Activated CD4-positive, alpha-beta T cell treated with anti-CD3 and anti-CD28 coated beads, Interleukin-2, amount 10 ng/mL, durations not matched to agents 7 days and 5 days (primary cell): Measurements from ENCODE around the gene USP15. TPM values are rescaled to one million over a fixed set of nuclear protein-coding genes. Genes with fewer than 3 reads are reported as not detected.
A peak's percentile ranks its signal among the peaks of the same experiment; 100 is the strongest.

ENCODE experiments used
- CTCF ChIA-PET: fragments of 350-600 bp; sonication (Branson Sonifier 250); formaldehyde crosslinking; loops from one replicate; lab custom pipeline; 2021; ENCODE audit warnings: antibody characterized with exemption; lab: Charles Lee
- POLR2A ChIA-PET: fragments of 350-600 bp; sonication (Branson Sonifier 250); formaldehyde crosslinking; loops from one replicate; lab custom pipeline; 2021; ENCODE audit warnings: antibody characterized with exemption; lab: Charles Lee
- DNase-seq: peaks from one replicate; pipeline ENCODE4 v3.0.0-alpha.2; 2020
- H3K27ac Mint-ChIP-seq: one replicate; pipeline ENCODE4 v1.8.0; 2021; ENCODE audit warnings: mild to moderate bottlenecking, moderate library complexity, mixed read lengths
- H3K27me3 Mint-ChIP-seq: one replicate; pipeline ENCODE4 v1.8.0; 2021; ENCODE audit warnings: mixed read lengths
- H3K36me3 Mint-ChIP-seq: one replicate; pipeline ENCODE4 v1.8.0; 2021; ENCODE audit warnings: low read depth, mixed read lengths
- H3K4me1 Mint-ChIP-seq: one replicate; pipeline ENCODE4 v1.8.0; 2021; ENCODE audit warnings: mixed read lengths
- H3K4me3 Mint-ChIP-seq: one replicate; pipeline ENCODE4 v1.8.0; 2021; ENCODE audit warnings: mild to moderate bottlenecking, moderate library complexity, mixed read lengths
- H3K9me3 Mint-ChIP-seq: one replicate; pipeline ENCODE4 v1.8.0; 2021; ENCODE audit warnings: mixed read lengths
- total RNA-seq, 2 experiments: library from RNA; stranded (reverse); gene quantifications; one replicate each; pipeline ENCODE4 v1.2.3, GENCODE V29; 2021

USP15 gene
- total RNA-seq, 2 experiments from 2014 or later = 162 to 167 TPM

DNA sequence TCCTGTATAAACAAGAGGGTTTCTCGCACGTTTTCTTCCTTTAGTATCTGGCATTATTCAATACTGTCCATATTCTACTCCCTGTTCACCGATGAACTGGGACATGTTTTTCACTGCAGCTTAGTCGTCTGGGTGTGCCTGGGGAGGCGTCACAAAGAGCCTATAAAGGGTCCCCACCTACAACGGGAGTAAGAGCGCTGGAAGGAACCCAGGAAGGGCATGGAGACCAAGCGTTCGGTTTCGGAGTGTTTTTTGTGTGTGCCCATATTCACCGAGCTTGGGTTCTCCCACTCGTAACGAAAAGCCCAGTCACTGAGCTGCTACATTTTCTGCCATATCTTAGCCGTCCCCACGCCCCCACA lies 592 bp upstream of the USP15 start:
- ChIA-PET POLR2A (interaction anchor here (1.8 kb wide), 1 partner anchor 8 kb away, joined by 15 read pairs; no protein-coding TSS in a partner anchor), CTCF (interaction anchor here (0.7 to 1.8 kb wide), 2 partner anchors 8 to 38 kb away, joined by 3 to 10 read pairs; no protein-coding TSS in a partner anchor)
- no peaks in the 10 kb centered on the region for H3K27me3 Mint-ChIP-seq
- peaks cover 29% of the 10 kb centered on the region for H3K36me3 Mint-ChIP-seq
- H3K27ac Mint-ChIP-seq = peak overlapping the region; percentile 99
- no peaks in the 10 kb centered on the region for H3K9me3 Mint-ChIP-seq
- no peak for DNase-seq
- peak overlapping the region; percentile 97 for H3K4me3 Mint-ChIP-seq
- H3K4me1 Mint-ChIP-seq = peaks cover 45% of the 10 kb centered on the region

DNA sequence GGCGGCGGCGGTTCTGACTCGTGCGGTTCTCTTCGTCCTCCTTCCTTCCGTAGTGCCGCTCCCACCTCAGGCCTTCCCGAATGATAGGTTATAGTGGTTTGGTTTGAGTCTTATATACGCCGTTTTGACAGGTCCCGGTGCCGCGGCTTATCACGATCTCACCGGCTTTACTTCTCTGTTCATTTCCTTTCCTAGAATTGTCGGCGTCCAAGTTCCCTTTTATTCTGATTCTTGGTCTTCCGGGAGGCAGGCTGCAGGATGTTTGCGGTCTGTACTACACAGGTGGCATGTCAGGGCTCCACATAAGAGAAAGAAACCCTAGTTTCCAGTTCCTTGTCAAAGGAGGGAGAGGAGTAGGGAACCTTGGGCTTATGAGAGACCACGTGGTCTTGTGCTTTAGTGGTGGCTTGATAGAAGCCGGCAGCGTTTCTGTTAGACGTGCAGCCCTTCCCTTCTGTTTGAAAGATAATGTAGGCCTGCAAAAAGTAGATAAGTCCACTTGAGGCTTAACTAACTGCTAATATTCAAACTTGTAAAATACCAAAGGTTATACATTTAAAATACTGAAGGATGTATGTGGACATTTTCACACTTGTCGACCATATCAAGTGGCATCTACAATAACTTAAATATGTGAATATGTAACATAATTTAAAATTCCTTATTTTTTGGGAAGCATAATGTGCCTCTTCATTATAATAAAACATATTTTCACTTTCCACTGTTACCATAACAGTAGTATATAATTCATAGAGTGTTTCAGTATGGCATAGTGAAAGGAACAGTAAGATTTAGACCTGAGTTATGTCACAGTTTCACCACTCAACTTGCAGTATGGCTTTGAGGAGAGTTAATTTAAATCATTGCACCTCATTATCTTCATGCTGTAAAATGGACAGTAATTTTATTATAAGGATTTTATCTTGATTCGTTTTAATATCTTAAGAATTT lies 804 bp downstream of the USP15 start:
- DNase-seq = peak; percentile 86
- peaks cover 57% of the 10 kb centered on the region for H3K4me1 Mint-ChIP-seq

GRCh38 chr12:62261876-62262517 lies 1.8 kb downstream of the USP15 start:
- Mint-ChIP-seq H3K4me3 (peak overlapping the region; percentile 97), H3K4me1 (peaks cover 55% of the 10 kb centered on the region), H3K9me3 (no peaks in the 10 kb centered on the region), H3K27me3 (no peaks in the 10 kb centered on the region), H3K27ac (peak overlapping the region; percentile 99), H3K36me3 (peaks cover 37% of the 10 kb centered on the region)
- DNase-seq = no peak
- CTCF ChIA-PET = no interaction called here
- POLR2A ChIA-PET = interaction anchor here (1.1 kb wide), 1 partner anchor 11 kb away, joined by 3 read pairs; no protein-coding TSS in a partner anchor

More for the DNA sequence above, 804 bp downstream of the USP15 start:
- Mint-ChIP-seq H3K4me3 (peak overlapping the region; percentile 97), H3K36me3 (peaks cover 37% of the 10 kb centered on the region), H3K27me3 (no peaks in the 10 kb centered on the region), H3K27ac (peak overlapping the region; percentile 99), H3K9me3 (no peaks in the 10 kb centered on the region)
- ChIA-PET CTCF (no interaction called here), POLR2A (no interaction called here)

DNA sequence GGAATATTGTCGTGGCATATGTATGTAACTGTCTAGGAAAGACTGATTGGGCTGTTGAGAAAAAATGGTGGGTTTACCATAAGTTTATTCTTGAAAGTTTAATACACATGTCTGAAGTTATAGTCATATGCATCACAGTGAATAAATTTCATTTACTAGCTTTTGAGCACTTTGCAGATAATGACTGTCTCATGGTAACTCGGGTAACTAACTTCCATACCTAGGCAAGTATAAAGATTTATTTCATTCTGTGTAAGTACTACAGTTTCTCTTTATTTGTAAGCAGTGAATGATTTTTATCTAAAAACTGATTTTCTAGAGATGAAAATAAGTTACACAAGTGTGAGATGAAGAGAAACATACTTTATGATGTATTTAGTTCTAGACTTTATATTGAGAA lies 3.0 kb downstream of the USP15 start:
- Mint-ChIP-seq H3K27ac (peak overlapping the region; percentile 96), H3K9me3 (no peaks in the 10 kb centered on the region), H3K4me1 (peaks cover 56% of the 10 kb centered on the region), H3K4me3 (peak overlapping the region; percentile 97), H3K27me3 (no peaks in the 10 kb centered on the region), H3K36me3 (peaks cover 40% of the 10 kb centered on the region)
- DNase-seq = no peak
- POLR2A ChIA-PET = no interaction called here
- CTCF ChIA-PET = no interaction called here

GRCh38 chr12:62263966-62264365 lies 3.8 kb downstream of the USP15 start:
- Mint-ChIP-seq H3K36me3 (peaks cover 42% of the 10 kb centered on the region), H3K27me3 (no peaks in the 10 kb centered on the region), H3K9me3 (no peaks in the 10 kb centered on the region), H3K4me3 (peak overlapping the region; percentile 97), H3K27ac (peak overlapping the region; percentile 96), H3K4me1 (peaks cover 56% of the 10 kb centered on the region)
- ChIA-PET POLR2A (no interaction called here), CTCF (no interaction called here)
- DNase-seq = peak; percentile 26

GRCh38 chr12:62264706-62265105 lies 4.5 kb downstream of the USP15 start:
- no peak for DNase-seq
- ChIA-PET CTCF (no interaction called here), POLR2A (no interaction called here)
- Mint-ChIP-seq H3K27ac (peak overlapping the region; percentile 96), H3K9me3 (no peaks in the 10 kb centered on the region), H3K4me3 (peak overlapping the region; percentile 97), H3K27me3 (no peaks in the 10 kb centered on the region), H3K4me1 (peaks cover 59% of the 10 kb centered on the region), H3K36me3 (peaks cover 43% of the 10 kb centered on the region)

DNA sequence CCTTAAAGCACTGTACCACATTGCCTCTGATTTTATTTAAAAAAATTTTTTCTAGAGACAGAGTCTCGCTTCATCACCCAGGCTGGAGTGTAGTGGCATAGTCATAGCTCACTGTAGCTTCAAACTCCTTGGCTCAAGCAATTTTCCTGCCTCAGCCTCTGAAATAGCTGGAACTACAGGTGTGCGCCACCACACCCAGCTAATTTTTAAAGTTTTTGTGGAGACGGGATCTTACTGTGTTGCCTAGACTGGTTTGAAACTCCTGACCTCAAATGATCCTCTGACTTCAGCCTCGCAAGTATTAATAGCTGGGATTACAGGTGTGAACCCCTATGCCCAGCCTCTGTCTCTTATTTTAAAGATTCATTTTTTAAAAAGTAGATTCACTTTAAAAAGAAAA lies 5.3 kb downstream of the USP15 start:
- peaks cover 50% of the 10 kb centered on the region for H3K36me3 Mint-ChIP-seq
- POLR2A ChIA-PET = interaction anchor here (0.6 kb wide), 1 partner anchor 10 kb away, joined by 6 read pairs; no protein-coding TSS in a partner anchor
- peaks cover 67% of the 10 kb centered on the region for H3K4me1 Mint-ChIP-seq
- peak overlapping the region; percentile 96 for H3K27ac Mint-ChIP-seq
- DNase-seq = no peak
- peak overlapping the region; percentile 97 for H3K4me3 Mint-ChIP-seq
- H3K9me3 Mint-ChIP-seq = no peaks in the 10 kb centered on the region
- H3K27me3 Mint-ChIP-seq = no peaks in the 10 kb centered on the region
- CTCF ChIA-PET = interaction anchor here (1.0 to 1.4 kb wide), 2 partner anchors 9 to 14 kb away, joined by 4 read pairs; no protein-coding TSS in a partner anchor

GRCh38 chr12:62267026-62267425 lies 6.8 kb downstream of the USP15 start:
- Mint-ChIP-seq H3K4me1 (peaks cover 77% of the 10 kb centered on the region), H3K4me3 (no peak overlapping the region), H3K36me3 (peaks cover 52% of the 10 kb centered on the region), H3K27ac (peak overlapping the region; percentile 39), H3K9me3 (no peaks in the 10 kb centered on the region), H3K27me3 (no peaks in the 10 kb centered on the region)
- ChIA-PET CTCF (interaction anchor here (2.0 kb wide), 1 partner anchor 13 kb away, joined by 4 read pairs; no protein-coding TSS in a partner anchor), POLR2A (no interaction called here)
- no peak for DNase-seq

DNA sequence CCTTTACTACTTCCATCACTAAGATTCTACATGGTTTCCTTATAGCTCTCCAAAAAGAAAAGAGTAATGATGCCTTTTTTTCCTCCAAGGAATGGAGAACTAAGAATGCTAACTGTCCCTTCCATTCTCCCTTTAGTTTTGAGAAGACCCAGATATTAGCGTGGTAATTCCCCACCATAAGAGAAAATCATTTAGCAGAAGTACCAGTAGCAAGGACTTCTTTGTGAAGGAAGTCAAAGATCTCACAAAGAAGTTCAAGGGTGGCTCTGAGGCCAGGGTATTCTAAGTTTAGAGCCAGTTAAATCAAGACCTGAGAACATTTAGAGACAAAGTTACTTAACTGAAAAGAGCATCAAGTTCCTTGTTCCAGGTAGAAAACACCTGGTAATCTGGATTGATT lies 7.3 kb downstream of the USP15 start:
- peaks cover 80% of the 10 kb centered on the region for H3K4me1 Mint-ChIP-seq

DNA sequence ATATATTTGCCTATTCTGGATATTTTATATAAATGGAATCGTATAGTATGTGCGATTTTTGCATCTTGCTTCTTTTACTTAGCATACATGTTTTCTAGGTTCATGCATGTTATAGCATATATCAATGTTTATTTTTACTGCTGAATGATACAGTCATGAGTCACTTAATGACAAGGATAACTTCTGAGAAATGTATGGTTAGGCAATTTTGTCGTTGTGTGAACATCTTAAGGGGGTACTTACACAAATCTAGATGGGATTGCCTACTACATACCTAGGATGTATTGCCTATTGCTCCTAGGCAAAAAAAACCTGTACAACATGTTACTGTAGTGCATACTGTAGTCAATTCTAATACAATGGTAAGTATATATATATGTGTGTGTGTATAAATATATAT lies 8.8 kb downstream of the USP15 start:
- Mint-ChIP-seq H3K27ac (no peak overlapping the region), H3K4me3 (no peak overlapping the region), H3K36me3 (peaks cover 47% of the 10 kb centered on the region), H3K4me1 (peaks cover 80% of the 10 kb centered on the region), H3K27me3 (no peaks in the 10 kb centered on the region), H3K9me3 (no peaks in the 10 kb centered on the region)
- DNase-seq = no peak
- ChIA-PET POLR2A (no interaction called here), CTCF (no interaction called here)

More for the DNA sequence above, 7.3 kb downstream of the USP15 start:
- peak overlapping the region; percentile 15 for H3K4me3 Mint-ChIP-seq
- ChIA-PET CTCF (interaction anchor here (2.0 kb wide), 1 partner anchor 13 kb away, joined by 4 read pairs; no protein-coding TSS in a partner anchor), POLR2A (no interaction called here)
- no peaks in the 10 kb centered on the region for H3K9me3 Mint-ChIP-seq
- peaks cover 54% of the 10 kb centered on the region for H3K36me3 Mint-ChIP-seq
- H3K27ac Mint-ChIP-seq = peak overlapping the region; percentile 39
- no peaks in the 10 kb centered on the region for H3K27me3 Mint-ChIP-seq
- no peak for DNase-seq

GRCh38 chr12:62269464-62270228 lies 9.4 kb downstream of the USP15 start:
- DNase-seq = no peak
- CTCF ChIA-PET = interaction anchor here (0.6 kb wide), 1 partner anchor 281 kb away, joined by 3 read pairs; no protein-coding TSS in a partner anchor
- Mint-ChIP-seq H3K9me3 (no peaks in the 10 kb centered on the region), H3K4me1 (peaks cover 80% of the 10 kb centered on the region), H3K27ac (no peak overlapping the region), H3K36me3 (peaks cover 43% of the 10 kb centered on the region), H3K27me3 (no peaks in the 10 kb centered on the region), H3K4me3 (no peak overlapping the region)
- POLR2A ChIA-PET = no interaction called here

DNA sequence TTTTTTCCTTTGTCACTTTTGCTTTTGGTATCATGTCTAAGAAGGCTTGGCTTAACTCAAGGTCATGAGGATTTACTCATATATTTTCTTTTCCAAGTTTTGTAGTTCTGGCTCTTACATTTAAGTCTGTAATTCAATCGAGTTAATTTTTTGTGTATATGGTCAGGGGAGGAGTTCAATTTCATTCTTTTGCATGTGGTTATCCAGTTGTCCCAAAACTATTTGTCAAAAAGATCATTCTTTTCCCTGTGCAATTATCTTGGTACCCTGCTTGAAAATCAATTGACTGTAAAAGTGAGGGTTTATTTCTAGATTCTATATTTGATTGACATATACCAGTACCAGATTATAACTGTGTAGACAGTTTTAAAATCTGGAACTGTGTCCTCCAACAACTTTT lies 10.2 kb downstream of the USP15 start:
- H3K36me3 Mint-ChIP-seq = peaks cover 38% of the 10 kb centered on the region
- no peak overlapping the region for H3K27ac Mint-ChIP-seq
- H3K27me3 Mint-ChIP-seq = no peaks in the 10 kb centered on the region
- POLR2A ChIA-PET = no interaction called here
- no peak overlapping the region for H3K4me3 Mint-ChIP-seq
- no peaks in the 10 kb centered on the region for H3K9me3 Mint-ChIP-seq
- CTCF ChIA-PET = no interaction called here
- H3K4me1 Mint-ChIP-seq = peaks cover 80% of the 10 kb centered on the region
- no peak for DNase-seq
